GM21717 (cell line): ENCODE results near the gene SETD1B.
"Not testable (repeated sequence)": the region's sequence is repeated elsewhere in the genome, so short reads cannot be mapped to it uniquely, and the experiment has no call there.

ENCODE experiments used
- ATAC-seq: cut with Tn5 transposase; IDR thresholded peaks from one replicate; pipeline ENCODE4 v1.9.1; 2021; ENCODE audit warnings: mild to moderate bottlenecking, moderate library complexity; ENCODE audit not compliant: unreplicated experiment

The SETD1B gene

GRCh38 chr12:121779422-121779895 lies 24.4 kb upstream of the SETD1B start:
- no peak for ATAC-seq

GRCh38 chr12:121780429-121780828 lies 23.4 kb upstream of the SETD1B start:
- ATAC-seq = no peak

- peak; percentile 9 for ATAC-seq
These were observed 22.3 kb upstream of the SETD1B start for GRCh38 chr12:121781484-121781997.

GRCh38 chr12:121781998-121782979 lies 21.5 kb upstream of the SETD1B start:
- ATAC-seq = peak; percentile 37

GRCh38 chr12:121783766-121784165 lies 20.0 kb upstream of the SETD1B start:
- no peak for ATAC-seq

- ATAC-seq = no peak
These were observed 19.3 kb upstream of the SETD1B start for GRCh38 chr12:121784460-121784859.

GRCh38 chr12:121786440-121786825 lies 17.4 kb upstream of the SETD1B start:
- no peak for ATAC-seq

GRCh38 chr12:121787063-121788025 lies 16.5 kb upstream of the SETD1B start:
- ATAC-seq = no peak

- ATAC-seq = no peak
These were observed 15.5 kb upstream of the SETD1B start for GRCh38 chr12:121788176-121788818.

GRCh38 chr12:121789233-121789781 lies 14.5 kb upstream of the SETD1B start:
- no peak for ATAC-seq

GRCh38 chr12:121789800-121790728 lies 13.7 kb upstream of the SETD1B start:
- peak; percentile 39 for ATAC-seq

GRCh38 chr12:121790785-121791184 lies 13.0 kb upstream of the SETD1B start:
- ATAC-seq = not testable (repeated sequence)

- no peak for ATAC-seq
These were observed 11.9 kb upstream of the SETD1B start for GRCh38 chr12:121791671-121792551.

GRCh38 chr12:121792607-121793439 lies 11.0 kb upstream of the SETD1B start:
- no peak for ATAC-seq

GRCh38 chr12:121793440-121793837 lies 10.4 kb upstream of the SETD1B start, which contains the start of gene RHOF:
RHOF (minus strand) TSS chr12:121793688; CDS start chr12:121793633, 55 bp downstream.
- ATAC-seq = peak; percentile 16

- peak; percentile 40 for ATAC-seq
These were observed 9.8 kb upstream of the SETD1B start for GRCh38 chr12:121793838-121794533.
